Neural progenitor cell (in vitro differentiated cells): Measurements from ENCODE around the gene MAPKBP1.

ENCODE experiments used
- EZH2phosphoT487 ChIP-seq: fragments of 200-600 bp; sonication (generic); IDR thresholded peaks from 2 replicates; pipeline ENCODE4 v1.6.1; 2017; ENCODE audit warnings: antibody characterized with exemption
- TF ChIP-seq, protein P1 (sequence below): fragments of 200-600 bp; sonication (generic); IDR thresholded peaks from 2 replicates; pipeline ENCODE4 v1.5.1; 2017; ENCODE audit warnings: antibody characterized with exemption, mild to moderate bottlenecking

DNA sequence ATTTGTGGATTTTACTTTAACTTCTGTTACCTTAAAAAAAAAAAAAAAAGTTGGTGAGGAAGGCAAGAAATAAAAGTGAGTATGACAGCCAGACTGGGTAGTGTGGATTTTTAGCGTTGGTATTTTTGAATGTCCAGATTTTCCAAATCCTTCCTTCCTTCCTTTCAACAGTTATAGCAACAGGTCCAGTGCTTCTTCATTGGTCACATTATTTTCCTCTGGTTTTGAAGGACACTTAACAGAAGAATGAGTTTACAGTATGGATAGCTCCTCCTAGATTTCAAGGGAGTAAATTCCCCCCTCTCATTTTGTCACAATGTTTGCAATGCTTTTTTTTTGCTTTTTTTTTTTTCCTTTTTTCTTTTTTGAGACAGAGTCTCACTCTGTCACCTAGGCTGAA lies 6.4 kb downstream of the MAPKBP1 start:
- TF ChIP-seq, protein P1, sequence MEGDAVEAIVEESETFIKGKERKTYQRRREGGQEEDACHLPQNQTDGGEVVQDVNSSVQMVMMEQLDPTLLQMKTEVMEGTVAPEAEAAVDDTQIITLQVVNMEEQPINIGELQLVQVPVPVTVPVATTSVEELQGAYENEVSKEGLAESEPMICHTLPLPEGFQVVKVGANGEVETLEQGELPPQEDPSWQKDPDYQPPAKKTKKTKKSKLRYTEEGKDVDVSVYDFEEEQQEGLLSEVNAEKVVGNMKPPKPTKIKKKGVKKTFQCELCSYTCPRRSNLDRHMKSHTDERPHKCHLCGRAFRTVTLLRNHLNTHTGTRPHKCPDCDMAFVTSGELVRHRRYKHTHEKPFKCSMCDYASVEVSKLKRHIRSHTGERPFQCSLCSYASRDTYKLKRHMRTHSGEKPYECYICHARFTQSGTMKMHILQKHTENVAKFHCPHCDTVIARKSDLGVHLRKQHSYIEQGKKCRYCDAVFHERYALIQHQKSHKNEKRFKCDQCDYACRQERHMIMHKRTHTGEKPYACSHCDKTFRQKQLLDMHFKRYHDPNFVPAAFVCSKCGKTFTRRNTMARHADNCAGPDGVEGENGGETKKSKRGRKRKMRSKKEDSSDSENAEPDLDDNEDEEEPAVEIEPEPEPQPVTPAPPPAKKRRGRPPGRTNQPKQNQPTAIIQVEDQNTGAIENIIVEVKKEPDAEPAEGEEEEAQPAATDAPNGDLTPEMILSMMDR: no peak
- no peak for TF ChIP-seq EZH2phosphoT487
